ENCODE data around the gene IL1RAPL2.
A peak's percentile ranks its signal among the peaks of the same experiment; 100 is the strongest.

Gene IL1RAPL2

DNA sequence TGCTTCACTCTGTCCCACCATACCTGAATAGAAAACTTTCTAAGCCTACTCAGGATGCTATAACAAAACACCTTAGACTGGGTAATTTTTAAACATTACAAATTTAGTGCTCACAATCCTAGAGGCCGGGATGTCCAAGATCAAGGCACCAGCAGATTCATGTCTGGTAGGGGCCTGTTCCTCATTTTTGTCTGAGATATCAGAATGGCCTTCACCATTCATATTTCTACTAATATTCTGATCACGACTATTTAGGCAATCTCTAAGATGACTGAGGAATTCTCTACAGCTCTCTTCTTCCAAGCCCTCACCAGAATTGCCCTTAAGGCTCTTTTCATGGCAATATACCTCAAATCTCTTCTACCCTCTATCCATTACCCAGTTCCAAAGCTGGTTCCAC lies 1178.9 kb downstream of the IL1RAPL2 start:
- H3K4me1 Mint-ChIP-seq = no peaks in the 10 kb centered on the region
- TF ChIP-seq, protein P1, sequence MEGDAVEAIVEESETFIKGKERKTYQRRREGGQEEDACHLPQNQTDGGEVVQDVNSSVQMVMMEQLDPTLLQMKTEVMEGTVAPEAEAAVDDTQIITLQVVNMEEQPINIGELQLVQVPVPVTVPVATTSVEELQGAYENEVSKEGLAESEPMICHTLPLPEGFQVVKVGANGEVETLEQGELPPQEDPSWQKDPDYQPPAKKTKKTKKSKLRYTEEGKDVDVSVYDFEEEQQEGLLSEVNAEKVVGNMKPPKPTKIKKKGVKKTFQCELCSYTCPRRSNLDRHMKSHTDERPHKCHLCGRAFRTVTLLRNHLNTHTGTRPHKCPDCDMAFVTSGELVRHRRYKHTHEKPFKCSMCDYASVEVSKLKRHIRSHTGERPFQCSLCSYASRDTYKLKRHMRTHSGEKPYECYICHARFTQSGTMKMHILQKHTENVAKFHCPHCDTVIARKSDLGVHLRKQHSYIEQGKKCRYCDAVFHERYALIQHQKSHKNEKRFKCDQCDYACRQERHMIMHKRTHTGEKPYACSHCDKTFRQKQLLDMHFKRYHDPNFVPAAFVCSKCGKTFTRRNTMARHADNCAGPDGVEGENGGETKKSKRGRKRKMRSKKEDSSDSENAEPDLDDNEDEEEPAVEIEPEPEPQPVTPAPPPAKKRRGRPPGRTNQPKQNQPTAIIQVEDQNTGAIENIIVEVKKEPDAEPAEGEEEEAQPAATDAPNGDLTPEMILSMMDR (IDR thresholded peaks at IDR 0.05; ENCODE audit: unreplicated experiment in 3 of 3) = no peak
- H3K36me3 Mint-ChIP-seq (ENCODE audit: low read depth) = no peaks in the 10 kb centered on the region
- H3K9me3 Mint-ChIP-seq = no peaks in the 10 kb centered on the region
- no peak overlapping the region for H3K27ac Mint-ChIP-seq
- no peak overlapping the region for H3K4me3 Mint-ChIP-seq
- no peaks in the 10 kb centered on the region for H3K27me3 Mint-ChIP-seq (ENCODE audit: low read depth)

DNA sequence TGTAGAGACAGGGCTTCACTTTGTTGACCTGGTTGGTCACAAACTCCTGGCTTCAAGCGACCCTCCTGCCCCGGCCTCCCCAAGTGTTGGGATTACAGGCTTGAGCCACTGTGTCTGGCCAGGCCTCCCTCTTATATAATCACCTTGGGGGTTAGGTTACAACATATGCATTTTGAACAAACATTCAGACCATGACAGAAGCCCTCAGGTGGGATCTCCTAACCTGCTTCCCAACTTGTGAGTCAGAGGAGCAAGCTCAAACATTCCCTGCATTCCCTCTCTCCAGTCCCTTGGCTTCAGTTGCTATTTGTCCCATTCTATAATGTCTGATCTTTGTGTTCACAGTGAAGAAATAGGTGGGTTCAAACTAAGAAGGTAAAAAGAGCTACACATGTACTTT lies 1179.9 kb downstream of the IL1RAPL2 start:
- TF ChIP-seq, protein P1 (IDR thresholded peaks at IDR 0.05; ENCODE audit: unreplicated experiment in 3 of 3) = no peak
- Mint-ChIP-seq H3K9me3 (no peaks in the 10 kb centered on the region), H3K4me3 (no peak overlapping the region), H3K27me3 (ENCODE audit: low read depth) (no peaks in the 10 kb centered on the region), H3K27ac (no peak overlapping the region), H3K36me3 (ENCODE audit: low read depth) (no peaks in the 10 kb centered on the region), H3K4me1 (no peaks in the 10 kb centered on the region)

DNA sequence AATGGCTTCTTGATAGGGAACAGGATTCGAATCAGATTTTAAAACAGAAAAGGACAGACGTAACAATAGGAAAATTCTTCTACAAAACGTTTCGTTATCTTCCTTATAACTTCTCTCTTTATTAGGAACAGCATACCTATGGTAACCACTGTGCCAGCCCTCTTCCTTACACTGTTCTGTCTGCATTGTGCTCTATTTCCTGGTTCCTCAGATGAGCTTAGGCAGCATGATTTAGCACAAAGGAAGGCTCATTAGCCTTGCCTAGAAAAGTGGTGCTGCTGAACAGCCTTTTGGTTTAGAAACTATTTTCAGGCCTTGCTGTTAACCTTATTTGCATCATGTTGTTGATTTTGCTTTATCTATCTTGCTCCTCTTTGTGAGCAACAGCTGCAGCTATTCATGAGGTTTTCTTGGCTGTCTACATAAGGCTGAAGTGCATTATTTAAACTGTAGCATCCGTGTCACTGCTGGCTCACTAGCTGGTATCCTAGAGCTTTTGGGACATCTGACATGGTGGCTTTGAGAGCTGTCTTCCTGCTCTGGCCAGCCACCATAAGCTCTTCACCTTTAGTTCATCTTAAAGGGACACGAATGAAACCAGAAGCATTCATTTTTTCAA lies 1186.4 kb downstream of the IL1RAPL2 start:
- H3K4me3 Mint-ChIP-seq = no peak overlapping the region
- peaks cover 44% of the 10 kb centered on the region for H3K4me1 Mint-ChIP-seq
- TF ChIP-seq, protein P1 (IDR thresholded peaks at IDR 0.05; ENCODE audit: unreplicated experiment in 3 of 3) = no peak
- no peaks in the 10 kb centered on the region for H3K36me3 Mint-ChIP-seq (ENCODE audit: low read depth)
- H3K27ac Mint-ChIP-seq = peak overlapping the region; percentile 80 to 86 (median 83)
- no peaks in the 10 kb centered on the region for H3K27me3 Mint-ChIP-seq (ENCODE audit: low read depth)
- no peaks in the 10 kb centered on the region for H3K9me3 Mint-ChIP-seq

GRCh38 chrX:105753411-105753810 lies 1187.4 kb downstream of the IL1RAPL2 start:
- Mint-ChIP-seq H3K27me3 (ENCODE audit: low read depth) (no peaks in the 10 kb centered on the region), H3K36me3 (ENCODE audit: low read depth) (no peaks in the 10 kb centered on the region), H3K9me3 (no peaks in the 10 kb centered on the region), H3K27ac (peak overlapping the region; percentile 80 to 86 (median 83)), H3K4me1 (peaks cover 46% of the 10 kb centered on the region), H3K4me3 (no peak overlapping the region)
- TF ChIP-seq, protein P1 (IDR thresholded peaks at IDR 0.05; ENCODE audit: unreplicated experiment in 3 of 3) = no peak

- peak overlapping the region; percentile 41 to 84 (median 70) for H3K27ac Mint-ChIP-seq
- H3K4me1 Mint-ChIP-seq = peaks cover 53% of the 10 kb centered on the region
- H3K4me3 Mint-ChIP-seq = peak overlapping the region in 1 of 3 experiments; percentile 17
- H3K9me3 Mint-ChIP-seq = no peaks in the 10 kb centered on the region
- TF ChIP-seq, protein P1 (IDR thresholded peaks at IDR 0.05; ENCODE audit: unreplicated experiment in 3 of 3) = no peak
- H3K27me3 Mint-ChIP-seq (ENCODE audit: low read depth) = no peaks in the 10 kb centered on the region
- H3K36me3 Mint-ChIP-seq (ENCODE audit: low read depth) = no peaks in the 10 kb centered on the region
These were observed 1188.4 kb downstream of the IL1RAPL2 start for GRCh38 chrX:105754286-105754964.

DNA sequence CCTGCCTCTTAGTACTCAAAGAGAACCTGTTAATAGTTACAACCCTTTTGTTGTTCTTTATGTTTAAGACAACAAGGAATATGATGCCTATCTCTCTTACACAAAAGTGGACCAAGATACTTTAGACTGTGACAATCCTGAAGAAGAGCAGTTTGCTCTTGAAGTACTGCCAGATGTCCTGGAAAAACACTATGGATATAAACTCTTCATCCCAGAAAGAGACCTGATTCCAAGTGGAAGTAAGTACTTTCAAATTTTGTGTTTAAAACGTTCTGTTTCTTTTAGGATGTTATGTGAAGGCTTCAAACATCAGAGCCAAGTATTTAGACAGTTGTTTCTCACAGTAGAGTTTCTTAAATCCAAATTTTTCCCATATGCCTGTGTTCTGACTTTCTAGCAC lies 1189.1 kb downstream of the IL1RAPL2 start:
- H3K27me3 Mint-ChIP-seq (ENCODE audit: low read depth) = no peaks in the 10 kb centered on the region
- no peaks in the 10 kb centered on the region for H3K36me3 Mint-ChIP-seq (ENCODE audit: low read depth)
- H3K9me3 Mint-ChIP-seq = no peaks in the 10 kb centered on the region
- peaks cover 60% of the 10 kb centered on the region for H3K4me1 Mint-ChIP-seq
- peak overlapping the region; percentile 41 to 84 (median 70) for H3K27ac Mint-ChIP-seq
- H3K4me3 Mint-ChIP-seq = no peak overlapping the region
- TF ChIP-seq, protein P1 (IDR thresholded peaks at IDR 0.05; ENCODE audit: unreplicated experiment in 3 of 3) = no peak

Measured in nephron (organoid).